ENCODE results near the gene ITGA11.

The ITGA11 gene

DNA sequence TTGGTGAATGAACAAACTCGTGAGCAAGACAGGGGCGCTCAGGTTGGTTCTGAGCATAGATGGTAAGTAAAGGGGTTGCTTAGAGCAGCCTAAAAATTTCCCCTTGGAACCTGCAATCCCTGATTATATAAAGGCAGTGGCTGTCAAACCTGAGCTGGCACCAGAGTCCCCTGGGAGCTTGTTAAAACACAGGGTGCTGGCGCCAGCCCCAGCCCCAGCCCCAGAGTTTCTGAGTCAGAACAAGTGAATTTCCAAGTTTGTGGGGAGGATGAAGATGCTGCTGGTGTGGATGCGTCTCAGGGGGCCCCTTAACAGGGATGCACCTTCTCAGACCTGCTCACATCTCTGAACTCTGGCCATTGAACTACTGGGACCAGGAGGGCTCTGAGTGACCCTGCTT lies 106.2 kb downstream of the ITGA11 start:
- Mint-ChIP-seq H3K4me3 (no peak overlapping the region), H3K36me3 (ENCODE audit: low read depth) (no peaks in the 10 kb centered on the region), H3K27ac (no peak overlapping the region), H3K4me1 (peaks cover 59% of the 10 kb centered on the region), H3K9me3 (no peaks in the 10 kb centered on the region), H3K27me3 (ENCODE audit: low read depth, poor library complexity) (peaks cover 4% of the 10 kb centered on the region)
- DNase-seq: no peak
- TF ChIP-seq, protein P1, sequence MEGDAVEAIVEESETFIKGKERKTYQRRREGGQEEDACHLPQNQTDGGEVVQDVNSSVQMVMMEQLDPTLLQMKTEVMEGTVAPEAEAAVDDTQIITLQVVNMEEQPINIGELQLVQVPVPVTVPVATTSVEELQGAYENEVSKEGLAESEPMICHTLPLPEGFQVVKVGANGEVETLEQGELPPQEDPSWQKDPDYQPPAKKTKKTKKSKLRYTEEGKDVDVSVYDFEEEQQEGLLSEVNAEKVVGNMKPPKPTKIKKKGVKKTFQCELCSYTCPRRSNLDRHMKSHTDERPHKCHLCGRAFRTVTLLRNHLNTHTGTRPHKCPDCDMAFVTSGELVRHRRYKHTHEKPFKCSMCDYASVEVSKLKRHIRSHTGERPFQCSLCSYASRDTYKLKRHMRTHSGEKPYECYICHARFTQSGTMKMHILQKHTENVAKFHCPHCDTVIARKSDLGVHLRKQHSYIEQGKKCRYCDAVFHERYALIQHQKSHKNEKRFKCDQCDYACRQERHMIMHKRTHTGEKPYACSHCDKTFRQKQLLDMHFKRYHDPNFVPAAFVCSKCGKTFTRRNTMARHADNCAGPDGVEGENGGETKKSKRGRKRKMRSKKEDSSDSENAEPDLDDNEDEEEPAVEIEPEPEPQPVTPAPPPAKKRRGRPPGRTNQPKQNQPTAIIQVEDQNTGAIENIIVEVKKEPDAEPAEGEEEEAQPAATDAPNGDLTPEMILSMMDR (IDR thresholded peaks at IDR 0.05): no peak

DNA sequence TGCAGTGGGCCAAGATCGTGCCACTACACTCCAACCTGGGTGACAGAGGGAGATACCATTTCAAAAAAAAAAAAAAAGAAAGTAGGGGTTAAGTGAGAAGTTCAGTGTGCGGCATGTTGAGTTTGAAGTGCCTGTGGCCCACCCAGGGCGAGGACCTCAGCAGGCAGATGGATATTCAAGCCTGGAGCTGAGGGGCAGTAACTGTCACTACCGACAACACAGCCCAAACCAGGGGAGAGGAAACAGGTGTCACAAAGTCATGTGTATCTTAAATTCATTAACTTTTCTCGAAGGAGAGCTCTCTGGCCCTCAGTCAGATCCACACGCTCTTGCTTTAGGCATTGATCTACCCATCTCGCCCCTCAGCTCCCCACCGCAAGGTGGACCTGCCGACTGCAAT lies 109.2 kb downstream of the ITGA11 start:
- H3K27me3 Mint-ChIP-seq (ENCODE audit: low read depth, poor library complexity): peaks cover 16% of the 10 kb centered on the region
- H3K9me3 Mint-ChIP-seq: no peaks in the 10 kb centered on the region
- TF ChIP-seq, protein P1 (IDR thresholded peaks at IDR 0.05): no peak
- DNase-seq: no peak
- H3K4me1 Mint-ChIP-seq: peaks cover 40% of the 10 kb centered on the region
- H3K27ac Mint-ChIP-seq: no peak overlapping the region
- no peak overlapping the region for H3K4me3 Mint-ChIP-seq
- H3K36me3 Mint-ChIP-seq (ENCODE audit: low read depth): no peaks in the 10 kb centered on the region

DNA sequence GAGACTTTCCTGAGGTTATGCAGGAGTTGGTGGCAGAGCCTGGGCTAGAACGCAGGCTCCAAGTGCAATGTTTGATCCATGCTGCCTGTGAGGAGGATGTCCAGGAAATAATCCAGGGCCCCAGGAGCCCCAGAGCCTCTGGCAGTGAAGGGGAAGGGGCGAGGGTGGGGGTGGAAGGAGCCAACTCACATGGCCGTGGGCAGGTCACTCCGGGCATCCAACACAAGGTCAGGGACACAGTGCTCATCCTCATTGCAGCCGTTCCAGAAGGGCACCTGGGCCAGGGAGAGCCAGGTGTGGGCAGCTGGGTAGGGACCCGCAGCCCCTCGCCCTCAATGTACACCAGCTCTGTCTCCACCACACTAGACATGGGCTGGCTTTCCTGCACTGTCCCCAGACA lies 110.7 kb downstream of the ITGA11 start:
- Mint-ChIP-seq H3K36me3 (ENCODE audit: low read depth) (no peaks in the 10 kb centered on the region), H3K27ac (no peak overlapping the region), H3K27me3 (ENCODE audit: low read depth, poor library complexity) (peaks cover 12% of the 10 kb centered on the region), H3K9me3 (no peaks in the 10 kb centered on the region), H3K4me1 (peaks cover 31% of the 10 kb centered on the region), H3K4me3 (no peak overlapping the region)
- no peak for DNase-seq
- TF ChIP-seq, protein P1 (IDR thresholded peaks at IDR 0.05): no peak

DNA sequence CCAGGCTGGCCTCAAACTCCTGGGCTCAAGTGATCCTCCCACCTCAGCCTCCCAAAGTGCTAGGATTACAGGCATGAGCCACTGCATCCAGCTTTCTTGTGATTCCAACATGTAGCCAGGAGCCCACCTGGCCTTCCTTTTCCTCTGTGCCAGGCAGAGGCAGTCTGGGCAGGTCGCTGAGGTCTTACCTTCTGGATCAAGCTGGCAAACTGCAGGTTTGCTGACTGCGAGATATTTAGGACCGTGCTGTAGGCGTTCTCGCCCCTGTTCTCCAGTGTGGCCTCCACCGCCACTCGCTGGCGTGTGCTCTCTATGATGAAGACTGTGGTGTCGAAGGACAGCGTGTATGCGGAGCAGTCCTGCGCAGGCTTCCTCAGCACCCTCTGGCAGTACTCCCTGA lies 112.0 kb downstream of the ITGA11 start:
- H3K9me3 Mint-ChIP-seq: no peaks in the 10 kb centered on the region
- H3K27ac Mint-ChIP-seq: no peak overlapping the region
- peaks cover 12% of the 10 kb centered on the region for H3K27me3 Mint-ChIP-seq (ENCODE audit: low read depth, poor library complexity)
- no peaks in the 10 kb centered on the region for H3K36me3 Mint-ChIP-seq (ENCODE audit: low read depth)
- TF ChIP-seq, protein P1 (IDR thresholded peaks at IDR 0.05): no peak
- H3K4me1 Mint-ChIP-seq: peaks cover 38% of the 10 kb centered on the region
- DNase-seq: no peak
- no peak overlapping the region for H3K4me3 Mint-ChIP-seq

DNA sequence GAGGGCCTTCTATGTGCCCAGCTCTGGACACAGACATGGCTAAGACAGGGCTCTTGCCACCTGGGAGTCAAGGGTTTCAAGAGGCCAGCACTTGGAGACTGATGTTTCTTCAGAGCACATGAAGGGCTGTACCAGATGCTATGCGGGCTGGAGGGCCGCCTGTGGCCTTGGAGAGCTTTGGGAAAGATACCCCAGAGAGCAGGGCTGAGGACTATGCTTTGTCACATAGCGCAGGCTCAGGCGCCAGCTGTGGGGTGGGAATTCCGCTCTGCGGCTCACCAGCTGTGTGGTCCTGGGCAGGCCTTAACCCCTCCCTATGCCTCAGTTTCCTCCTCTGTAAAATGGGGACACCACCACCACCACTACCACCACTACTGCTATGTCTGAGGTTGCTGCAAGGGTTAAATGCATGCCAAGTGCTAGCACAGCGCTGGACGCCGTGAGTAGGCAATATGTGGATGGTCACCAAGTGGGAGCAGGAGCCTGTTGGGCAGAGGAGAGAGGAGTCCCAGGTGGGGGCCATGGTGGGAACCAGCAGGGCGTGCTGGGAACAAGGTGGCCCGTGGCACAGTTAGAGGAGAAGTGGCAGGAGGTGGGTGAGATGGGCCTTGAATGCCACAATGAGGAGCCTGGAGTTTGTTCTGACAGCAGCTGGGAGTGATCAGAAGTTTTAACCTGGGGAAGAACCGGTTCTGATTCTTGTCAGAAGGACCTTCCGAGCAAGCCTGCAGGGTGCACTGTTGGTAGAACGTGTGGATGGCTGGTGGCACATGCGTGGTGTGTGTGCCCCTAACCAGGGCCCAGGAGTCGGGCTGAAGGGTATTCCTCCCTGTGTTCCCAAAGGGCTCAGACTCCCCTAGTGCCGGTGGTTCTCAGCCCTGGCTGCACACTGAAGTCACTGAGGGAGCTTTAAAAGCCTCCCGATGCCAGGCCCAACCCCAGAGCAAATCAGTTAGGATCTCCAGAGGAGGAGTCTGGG lies 112.7 kb downstream of the ITGA11 start:
- H3K36me3 Mint-ChIP-seq (ENCODE audit: low read depth): no peaks in the 10 kb centered on the region
- H3K4me1 Mint-ChIP-seq: peaks cover 41% of the 10 kb centered on the region
- H3K4me3 Mint-ChIP-seq: no peak overlapping the region
- H3K27ac Mint-ChIP-seq: no peak overlapping the region
- peaks cover 16% of the 10 kb centered on the region for H3K27me3 Mint-ChIP-seq (ENCODE audit: low read depth, poor library complexity)
- no peaks in the 10 kb centered on the region for H3K9me3 Mint-ChIP-seq
- DNase-seq: no peak
- TF ChIP-seq, protein P1 (IDR thresholded peaks at IDR 0.05): no peak

Measured in nephron progenitor cell (in vitro differentiated cells).